Brain microvascular endothelial cell (primary cell): Measurements from ENCODE around the gene DISC1.
A peak's percentile ranks its signal among the peaks of the same experiment; 100 is the strongest.

ENCODE experiments used
- DNase-seq: peaks from one replicate; pipeline ENCODE4 v3.0.0-alpha.2; 2020
- H3K27ac ChIP-seq: fragments of 250-450 bp; sonication (Bioruptor Pico); 2 replicates; pipeline ENCODE4 v1.5.1; 2020; ENCODE audit warnings: mild to moderate bottlenecking, moderate library complexity
- H3K27me3 ChIP-seq: fragments of 250-450 bp; sonication (Bioruptor Pico); replicated peaks from 2 replicates; pipeline ENCODE4 v1.5.1; 2020; ENCODE audit warnings: mild to moderate bottlenecking
- H3K36me3 ChIP-seq: fragments of 250-450 bp; sonication (Bioruptor Pico); replicated peaks from 2 replicates; pipeline ENCODE4 v1.5.1; 2020; ENCODE audit warnings: mild to moderate bottlenecking
- H3K4me3 ChIP-seq: 2 replicates; pipeline ENCODE4 v1.5.1; 2011; ENCODE audit warnings: low read depth, mild to moderate bottlenecking, control low read depth, low read length, moderate library complexity
- CTCF ChIP-seq: IDR thresholded peaks from 2 replicates; pipeline ENCODE4 v1.5.1; 2011; ENCODE audit warnings: low read depth, mild to moderate bottlenecking, moderate library complexity, low read length, control low read depth, inconsistent platforms; ENCODE audit errors: missing control alignments
- in situ Hi-C: cut with HindIII; loops from 2 replicates; pipeline ENCODE4 v1.10.0; 2017; ENCODE audit warnings: low sequenced_read_pairs, low pct_ligation_motif_present

DISC1 gene

GRCh38 chr1:231866392-231867331 is 240.1 kb downstream of the DISC1 start:
- DNase-seq: peak; percentile 41
- Histone ChIP-seq H3K27ac (no peak overlapping the region), H3K4me3 (no peak overlapping the region), H3K27me3 (no peaks in the 10 kb centered on the region), H3K36me3 (no peaks in the 10 kb centered on the region)
- in situ Hi-C loops: no loop called here
- peak; percentile 82 for TF ChIP-seq CTCF

GRCh38 chr1:231867607-231868006 is 241.0 kb downstream of the DISC1 start:
- TF ChIP-seq CTCF: no peak
- in situ Hi-C loops: no loop called here
- H3K27ac ChIP-seq: no peak overlapping the region
- H3K27me3 ChIP-seq: no peaks in the 10 kb centered on the region
- H3K4me3 ChIP-seq: no peak overlapping the region
- no peaks in the 10 kb centered on the region for H3K36me3 ChIP-seq
- DNase-seq: no peak

GRCh38 chr1:231869364-231869763 is 242.8 kb downstream of the DISC1 start:
- no peaks in the 10 kb centered on the region for H3K27me3 ChIP-seq
- TF ChIP-seq CTCF: no peak
- H3K27ac ChIP-seq: no peak overlapping the region
- no peaks in the 10 kb centered on the region for H3K36me3 ChIP-seq
- in situ Hi-C loops: no loop called here
- H3K4me3 ChIP-seq: no peak overlapping the region
- DNase-seq: no peak

GRCh38 chr1:231871471-231871870 is 244.9 kb downstream of the DISC1 start:
- in situ Hi-C loops: no loop called here
- Histone ChIP-seq H3K4me3 (no peak overlapping the region), H3K27ac (no peak overlapping the region), H3K27me3 (no peaks in the 10 kb centered on the region), H3K36me3 (no peaks in the 10 kb centered on the region)
- no peak for TF ChIP-seq CTCF
- no peak for DNase-seq

- Histone ChIP-seq H3K36me3 (no peaks in the 10 kb centered on the region), H3K4me3 (no peak overlapping the region), H3K27me3 (no peaks in the 10 kb centered on the region), H3K27ac (peak overlapping the region; percentile 42)
- in situ Hi-C loops: no loop called here
- no peak for TF ChIP-seq CTCF
- no peak for DNase-seq
These were observed 245.3 kb downstream of the DISC1 start for GRCh38 chr1:231871878-231872277.
